HepG2 (cell line): ENCODE measurements around the gene SCUBE2. TPM values are rescaled to one million over a fixed set of nuclear protein-coding genes. Genes with fewer than 3 reads are reported as not detected.

Experiments used
- ATAC-seq: fragments of 200-7000 bp; cut with Tn5 transposase; 3 replicates; pipeline ENCODE4 v1.9.1; 2020; ENCODE audit warnings: mild to moderate bottlenecking, moderate library complexity
- BruUV-seq: library from RNA; stranded (reverse); fragments of 400-500 nt; replicated peaks from 2 replicates; lab custom pipeline; 2021; lab: Mats Ljungman, UMichigan
- CTCF ChIA-PET: fragments of 300-600 bp; formaldehyde crosslinking; extraction: SDS; loops from one replicate; lab custom pipeline; 2021; ENCODE audit warnings: low total read pairs, inconsistent platforms, low intra/inter-chr PET ratio; lab: Yijun Ruan, JAX
- POLR2A ChIA-PET: fragments of 350-600 bp; sonication (Branson Sonifier 250); formaldehyde crosslinking; loops from one replicate; lab custom pipeline; 2020; ENCODE audit warnings: antibody characterized with exemption, inconsistent platforms; lab: Yijun Ruan, JAX
- DNase-seq: peaks from one replicate; pipeline ENCODE4 v3.0.0-alpha.2; 2015; ENCODE audit warnings: low spot score
- FAIRE-seq: peaks from 3 replicates; lab custom pipeline; 2011; peaks lifted over from hg19 to GRCh38; lab: Jason Lieb, UNC
- H2AFZ ChIP-seq: one replicate; pipeline ENCODE4 v1.6.1; 2011; ENCODE audit warnings: low read length, inconsistent platforms
- H3K27ac ChIP-seq: fragments of 300-600 bp; 3 replicates; pipeline ENCODE4 v1.8.0; 2011; ENCODE audit warnings: mixed run types, mild to moderate bottlenecking, mixed read lengths, low read length, inconsistent platforms; ENCODE audit not compliant: insufficient read depth; ENCODE audit errors: extremely low read length
- H3K27me3 ChIP-seq, 2 experiments: fragments of 200-600 bp in 1 of 2; 2 replicates in 1 of 2; 3 replicates in 1 of 2; pipeline versions ENCODE4 v1.6.0 to v1.8.0; 2011; ENCODE audit warnings: low read length in 2 of 2, mild to moderate bottlenecking in 2 of 2, moderate library complexity in 2 of 2, inconsistent platforms in 1 of 2; ENCODE audit not compliant: insufficient read depth in 2 of 2, control insufficient read depth in 1 of 2
- H3K36me3 ChIP-seq, 2 experiments: fragments of 200-600 bp in 1 of 2; replicated peaks in 1 of 2; 2 replicates in 1 of 2; 3 replicates in 1 of 2; pipeline versions ENCODE4 v1.5.1 to v1.8.0; 2011; ENCODE audit warnings: low read length in 2 of 2, inconsistent platforms in 1 of 2; ENCODE audit not compliant: insufficient read depth in 2 of 2, control insufficient read depth in 1 of 2
- H3K4me1 ChIP-seq: 2 replicates; pipeline ENCODE4 v1.5.1; 2012; ENCODE audit warnings: low read length, inconsistent platforms; ENCODE audit not compliant: insufficient read depth
- H3K4me2 ChIP-seq: 2 replicates; pipeline ENCODE4 v1.6.0; 2011; ENCODE audit warnings: low read depth, low read length, inconsistent platforms
- H3K4me3 ChIP-seq, 3 experiments: fragments of 200-600 bp in 1 of 3; sonication (generic), shearing (Covaris generic) in 1 of 3; replicated peaks in 1 of 3; 2 replicates each; pipeline ENCODE4 v1.5.1; 2011 to 2016; ENCODE audit warnings: low read length in 3 of 3, inconsistent platforms in 2 of 3, low read depth in 2 of 3, mild to moderate bottlenecking in 2 of 3, control low read depth in 1 of 3, mixed read lengths in 1 of 3; ENCODE audit not compliant: insufficient read depth in 1 of 3
- H3K79me2 ChIP-seq: one replicate; pipeline ENCODE4 v1.6.1; 2011; ENCODE audit warnings: low read length, inconsistent platforms; ENCODE audit not compliant: insufficient read depth
- H3K9ac ChIP-seq: 2 replicates; pipeline ENCODE4 v1.6.0; 2011; ENCODE audit warnings: mild to moderate bottlenecking, low read depth, low read length, inconsistent platforms; ENCODE audit not compliant: insufficient read depth
- H3K9me3 ChIP-seq: 2 replicates; pipeline ENCODE4 v1.5.1; 2012; ENCODE audit warnings: mild to moderate bottlenecking, low read length
- H4K20me1 ChIP-seq: 2 replicates; pipeline ENCODE4 v1.6.0; 2011; ENCODE audit warnings: inconsistent platforms, mild to moderate bottlenecking, low read length, moderate library complexity; ENCODE audit not compliant: insufficient read depth
- CENPX ChIP-seq: sonication (generic); formaldehyde crosslinking; IDR thresholded peaks from 2 replicates; pipeline ENCODE4 v1.9.0; 2021; ENCODE audit warnings: mild to moderate bottlenecking, missing genetic modification reagents, moderate library complexity
- MED1 ChIP-seq: sonication (generic); formaldehyde crosslinking; IDR thresholded peaks from 2 replicates; pipeline ENCODE4 v1.4.0; 2020; ENCODE audit warnings: missing genetic modification reagents
- SRSF4 ChIP-seq: fragments of 200-400 bp; formaldehyde crosslinking; IDR thresholded peaks from one replicate; pipeline ENCODE4 v1.6.1; 2018; ENCODE audit warnings: mild to moderate bottlenecking, low read depth, low read length, moderate library complexity; ENCODE audit not compliant: poor library complexity, severe bottlenecking
- ZNF546 ChIP-seq: sonication (generic); formaldehyde crosslinking; conservative IDR thresholded peaks from 2 replicates; pipeline ENCODE4 v1.8.1; 2023; ENCODE audit warnings: mild to moderate bottlenecking, missing genetic modification reagents
- ZNF776 ChIP-seq: sonication (generic); formaldehyde crosslinking; IDR thresholded peaks from 2 replicates; pipeline ENCODE4 v1.4.0; 2020; ENCODE audit warnings: mild to moderate bottlenecking, missing genetic modification reagents
- WGBS: methylation state at CpG from one replicate; pipeline ENCODE4 v1.1.6; 2017; ENCODE audit warnings: low lambda C conversion rate; 5-methylcytosine and 5-hydroxymethylcytosine counted together
- in situ Hi-C: cut with HindIII; loops from 2 replicates; pipeline ENCODE4 v1.10.0; 2017; ENCODE audit warnings: low pct_unique_long_range_greater_than_20kb; ENCODE audit not compliant: extremely low pct_ligation_motif_present
- intact Hi-C: fragments of 100-400 bp; cut with micrococcal nuclease; formaldehyde crosslinking; loops from one replicate; pipeline ENCODE4 v1.10.0; 2022; ENCODE audit not compliant: unreplicated experiment
- polyA plus RNA-seq, 8 experiments: library from polyadenylated mRNA; depleted of rRNA in 3 of 8; stranded (reverse) in 7 of 8; unstranded in 1 of 8; fragments of >200 nt; fragmentation: Illumina TruSeq in 4 of 8; extraction: Trizol in 4 of 8; gene quantifications; 2 replicates each; pipeline versions ENCODE4 v1.2.1 to v1.2.3, GENCODE V29; 2011 to 2016; ENCODE audit warnings: low read depth in 4 of 8, missing spikeins in 1 of 8, mixed read lengths in 1 of 8; ENCODE audit not compliant: insufficient read depth in 1 of 8
- total RNA-seq, 5 experiments: library from RNA; depleted of rRNA; stranded (reverse); fragments of >200 nt; fragmentation: Illumina TruSeq; extraction: Trizol; gene quantifications; 2 replicates each; pipeline ENCODE4 v1.2.3, GENCODE V29; 2016; ENCODE audit warnings: low read depth in 1 of 5
- TF ChIP-seq, protein P1 (sequence below): sonication (generic); formaldehyde crosslinking; IDR thresholded peaks from 2 replicates; pipeline ENCODE4 v1.8.0; 2022; ENCODE audit warnings: missing genetic modification reagents, mild to moderate bottlenecking, borderline replicate concordance

SCUBE2 gene
- total and polyA plus RNA-seq, 2 of the 13 experiments (the other 11 are each of a cell fraction or from before 2014, with no cell fraction given) = 0.09 TPM; not detected in 1

DNA sequence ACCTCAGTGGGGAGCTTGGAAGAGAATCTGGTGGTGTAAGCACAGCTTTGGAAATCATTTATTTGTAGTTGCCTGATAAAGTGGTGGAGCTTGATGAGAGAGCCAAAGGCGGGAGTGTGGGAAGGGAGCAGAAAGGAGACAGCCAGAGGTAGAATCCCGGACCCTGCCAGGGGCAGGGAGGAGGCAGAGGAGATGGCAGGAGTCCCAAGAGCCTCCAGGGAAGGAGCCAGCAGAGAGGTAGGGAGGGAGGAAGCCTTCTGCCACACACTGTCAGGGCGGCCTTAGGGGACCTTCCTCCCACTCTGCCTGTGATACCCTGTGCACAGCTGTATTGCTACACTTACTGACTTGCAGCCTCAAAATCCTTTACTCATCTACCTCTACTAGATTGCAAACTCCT is 15.4 kb downstream of the SCUBE2 start:
- no peak for ATAC-seq
- POLR2A ChIA-PET = no interaction called here
- DNase-seq = no peak
- Histone ChIP-seq H3K4me2 (no peak overlapping the region), H2AFZ (no peak overlapping the region), H3K9me3 (no peaks in the 10 kb centered on the region), H4K20me1 (no peaks in the 10 kb centered on the region), H3K27ac (no peak overlapping the region), H3K9ac (no peak overlapping the region), H3K4me1 (peaks cover 10% of the 10 kb centered on the region), H3K27me3 (peaks cover 1 to 31% of the 10 kb centered on the region in 2 experiments), H3K79me2 (no peaks in the 10 kb centered on the region), H3K36me3 (no peaks in the 10 kb centered on the region), H3K4me3 (no peak overlapping the region)
- intact Hi-C loops = no loop called here
- BruUV-seq = no TSS peak
- in situ Hi-C loops = no loop called here
- FAIRE-seq = no peak
- WGBS = 24% methylated on average over 2 of the region's 3 CpGs
- TF ChIP-seq CENPX (CRISPR knock-in tag) = no peak
- TF ChIP-seq MED1 (CRISPR knock-in tag) = no peak
- TF ChIP-seq, protein P1, sequence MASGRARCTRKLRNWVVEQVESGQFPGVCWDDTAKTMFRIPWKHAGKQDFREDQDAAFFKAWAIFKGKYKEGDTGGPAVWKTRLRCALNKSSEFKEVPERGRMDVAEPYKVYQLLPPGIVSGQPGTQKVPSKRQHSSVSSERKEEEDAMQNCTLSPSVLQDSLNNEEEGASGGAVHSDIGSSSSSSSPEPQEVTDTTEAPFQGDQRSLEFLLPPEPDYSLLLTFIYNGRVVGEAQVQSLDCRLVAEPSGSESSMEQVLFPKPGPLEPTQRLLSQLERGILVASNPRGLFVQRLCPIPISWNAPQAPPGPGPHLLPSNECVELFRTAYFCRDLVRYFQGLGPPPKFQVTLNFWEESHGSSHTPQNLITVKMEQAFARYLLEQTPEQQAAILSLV = no peak
- no peak for TF ChIP-seq SRSF4
- CTCF ChIA-PET = no interaction called here

- Histone ChIP-seq H2AFZ (no peak overlapping the region), H3K4me2 (no peak overlapping the region), H3K9ac (no peak overlapping the region), H3K79me2 (no peaks in the 10 kb centered on the region), H3K27ac (no peak overlapping the region), H3K36me3 (no peaks in the 10 kb centered on the region), H4K20me1 (no peaks in the 10 kb centered on the region), H3K4me1 (peaks cover 10% of the 10 kb centered on the region), H3K27me3 (peaks cover 1 to 35% of the 10 kb centered on the region in 2 experiments), H3K9me3 (no peaks in the 10 kb centered on the region), H3K4me3 (no peak overlapping the region)
- intact Hi-C loops (no loop called here), in situ Hi-C loops (no loop called here)
- TF ChIP-seq ZNF546 (CRISPR knock-in tag) (no peak), ZNF776 (CRISPR knock-in tag) (no peak)
- FAIRE-seq (no peak), DNase-seq (no peak), ATAC-seq (no peak)
- 69% methylated on average over 4 of the region's 4 CpGs for WGBS
- ChIA-PET CTCF (no interaction called here), POLR2A (no interaction called here)
- no TSS peak for BruUV-seq
These were observed 15.8 kb downstream of the SCUBE2 start for GRCh38 chr11:9075556-9075955.
